ENCODE data around the gene NCKAP5L.

NCKAP5L gene

DNA sequence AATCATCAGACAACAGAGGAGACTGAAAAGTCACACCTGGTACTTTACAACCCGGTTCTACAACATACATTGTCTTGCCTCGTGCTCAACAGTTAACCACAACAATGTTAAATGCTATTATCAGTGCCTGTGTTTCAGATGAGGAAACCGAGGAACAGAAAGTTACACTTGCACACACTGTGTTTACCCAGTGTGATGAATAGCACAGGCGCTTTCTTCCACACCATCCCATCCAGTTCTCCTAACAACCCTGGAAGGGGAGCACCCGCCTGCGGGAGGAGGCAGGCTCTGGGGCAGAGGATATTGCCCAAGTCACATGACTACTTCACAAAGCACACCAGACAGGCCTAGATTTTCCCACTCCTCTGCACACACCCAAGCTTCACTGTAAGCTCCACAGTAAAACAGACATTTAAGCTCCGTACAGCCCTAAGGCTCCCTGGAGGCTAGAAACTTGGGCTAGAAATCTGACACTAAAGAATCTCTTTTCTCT is 21.8 kb downstream of the NCKAP5L start:
- Mint-ChIP-seq H3K27ac (no peak overlapping the region), H3K36me3 (ENCODE audit: low read depth) (no peaks in the 10 kb centered on the region), H3K4me1 (ENCODE audit: low read depth) (no peaks in the 10 kb centered on the region), H3K4me3 (no peak overlapping the region), H3K9me3 (no peaks in the 10 kb centered on the region), H3K27me3 (ENCODE audit: low read depth) (no peaks in the 10 kb centered on the region)

DNA sequence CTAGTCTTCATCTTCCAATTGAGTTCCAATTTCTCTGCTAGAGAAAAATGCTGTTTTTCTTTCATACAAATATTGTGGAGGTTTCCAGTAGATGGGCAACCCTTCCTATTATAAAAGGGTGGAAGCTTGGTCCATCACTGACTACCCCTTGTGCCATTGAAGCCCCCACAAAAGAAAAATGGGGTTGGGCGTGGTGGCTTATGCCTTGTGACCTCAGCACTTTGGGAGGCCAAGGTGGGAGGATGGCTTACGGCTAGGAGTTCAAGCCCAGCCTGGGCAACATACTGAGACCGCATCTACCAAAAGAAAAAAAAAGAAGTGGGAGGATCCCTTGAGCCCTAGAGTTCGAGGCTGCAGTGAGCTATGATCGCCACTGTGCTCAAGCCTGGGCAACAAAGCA is 22.8 kb downstream of the NCKAP5L start:
- H3K9me3 Mint-ChIP-seq: no peaks in the 10 kb centered on the region
- H3K27ac Mint-ChIP-seq: no peak overlapping the region
- no peaks in the 10 kb centered on the region for H3K36me3 Mint-ChIP-seq (ENCODE audit: low read depth)
- H3K4me1 Mint-ChIP-seq (ENCODE audit: low read depth): no peaks in the 10 kb centered on the region
- no peak overlapping the region for H3K4me3 Mint-ChIP-seq
- H3K27me3 Mint-ChIP-seq (ENCODE audit: low read depth): no peaks in the 10 kb centered on the region

DNA sequence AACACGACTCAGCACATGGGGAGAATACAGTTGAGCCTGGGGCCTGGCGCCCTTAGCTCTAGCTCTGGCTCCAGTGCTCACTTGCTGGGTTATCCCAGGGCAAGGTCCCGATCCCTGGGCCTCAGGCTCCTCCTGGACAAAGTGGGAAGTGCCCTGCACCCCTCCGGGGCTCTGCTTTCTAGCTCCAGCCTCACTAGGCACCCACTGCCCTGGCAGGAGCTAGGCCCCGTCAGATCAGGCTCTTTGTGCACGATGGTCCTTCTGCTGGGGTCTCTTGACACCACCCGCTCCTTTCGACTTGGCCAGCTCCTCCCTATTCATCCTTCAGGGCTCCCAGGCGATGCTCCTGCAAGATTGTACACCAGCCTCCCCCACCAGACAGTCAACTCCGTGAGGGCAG is 23.4 kb downstream of the NCKAP5L start:
- Mint-ChIP-seq H3K9me3 (no peaks in the 10 kb centered on the region), H3K36me3 (ENCODE audit: low read depth) (no peaks in the 10 kb centered on the region), H3K27ac (no peak overlapping the region)

DNA sequence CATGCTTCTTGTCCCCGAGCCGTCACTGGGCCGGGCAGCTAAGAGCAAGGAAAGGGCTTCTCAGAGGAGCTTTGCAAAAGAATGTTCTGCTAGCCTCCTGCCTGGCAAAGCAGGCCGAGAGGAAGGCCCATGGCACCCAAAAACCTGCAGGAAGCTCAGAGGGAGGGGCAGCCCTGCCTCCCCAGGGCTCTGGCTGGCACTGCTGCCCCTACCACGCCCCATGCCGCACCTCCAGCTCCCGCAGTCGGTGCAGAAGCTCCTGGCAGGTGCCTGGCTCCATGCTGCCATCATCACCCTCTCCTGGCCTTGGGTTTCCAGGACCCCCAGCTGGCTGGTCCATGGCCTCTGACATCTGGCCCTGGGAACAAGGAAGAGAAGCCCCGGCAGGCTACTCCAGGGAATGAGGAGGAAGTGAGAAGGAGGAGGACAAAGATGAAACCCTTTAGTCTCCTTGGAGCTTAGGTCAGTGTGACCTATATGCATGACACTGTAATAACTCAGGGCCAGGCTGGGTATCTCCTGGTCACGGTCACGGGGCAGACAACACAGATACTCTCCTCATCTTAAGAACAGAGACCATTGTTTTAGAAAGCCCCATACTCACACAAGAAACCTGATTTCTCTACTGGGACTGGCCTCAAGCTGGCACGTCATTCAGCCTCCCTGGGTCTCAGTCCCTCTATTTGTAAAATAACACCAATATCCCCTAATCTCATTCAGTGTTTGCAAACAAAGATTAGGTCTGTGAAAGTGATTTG is 24.3 kb downstream of the NCKAP5L start:
- Mint-ChIP-seq H3K4me1 (ENCODE audit: low read depth) (peaks cover 2% of the 10 kb centered on the region), H3K36me3 (ENCODE audit: low read depth) (no peaks in the 10 kb centered on the region), H3K9me3 (no peaks in the 10 kb centered on the region), H3K27ac (no peak overlapping the region), H3K4me3 (no peak overlapping the region), H3K27me3 (ENCODE audit: low read depth) (no peaks in the 10 kb centered on the region)

More for the DNA sequence above, 23.4 kb downstream of the NCKAP5L start:
- H3K4me1 Mint-ChIP-seq (ENCODE audit: low read depth): no peaks in the 10 kb centered on the region
- H3K27me3 Mint-ChIP-seq (ENCODE audit: low read depth): no peaks in the 10 kb centered on the region
- no peak overlapping the region for H3K4me3 Mint-ChIP-seq

DNA sequence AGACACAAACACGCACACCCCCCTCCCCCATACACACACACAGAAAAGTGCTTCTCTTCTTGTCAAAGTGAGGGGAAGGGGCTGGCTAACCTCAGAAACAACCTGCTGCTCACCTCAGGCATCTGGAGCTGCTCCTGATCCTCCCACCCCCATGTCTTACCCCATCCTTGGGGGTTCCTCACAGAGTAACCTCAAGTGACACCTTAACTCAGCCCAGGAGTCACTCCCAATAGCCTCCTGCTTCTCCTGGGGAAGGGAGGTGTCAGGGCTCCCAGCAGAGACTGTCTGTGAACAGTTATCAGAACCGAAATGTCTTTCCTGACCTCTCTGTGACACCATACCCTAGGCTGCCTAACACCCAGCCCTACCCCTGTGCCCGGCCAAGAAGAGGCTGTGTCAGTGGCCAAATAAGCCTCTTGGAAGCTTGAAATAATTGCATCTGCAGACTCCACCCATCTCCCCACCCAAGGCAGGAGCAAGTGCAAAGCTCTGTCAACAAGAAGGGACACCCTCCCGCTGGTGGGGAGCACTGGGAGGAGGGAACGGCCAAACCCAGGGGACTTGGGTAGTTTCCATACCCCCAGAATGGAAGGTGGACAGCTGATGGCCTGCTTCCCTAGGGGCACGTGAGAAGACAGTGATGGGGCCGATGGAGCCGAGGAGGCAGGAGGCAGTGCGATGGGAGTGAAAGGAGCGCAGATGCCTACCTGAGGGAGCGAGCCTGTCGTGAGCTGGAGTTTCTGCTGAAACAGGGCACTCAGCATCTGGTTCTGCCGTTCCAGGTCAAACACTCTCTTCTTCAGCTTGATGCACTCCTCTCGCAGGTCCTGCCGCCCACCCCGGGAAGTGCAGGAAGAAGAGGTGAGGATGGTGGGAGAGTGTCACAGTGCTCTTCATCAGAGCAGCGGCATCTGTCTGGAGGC is 26.8 kb downstream of the NCKAP5L start:
- peaks cover 2% of the 10 kb centered on the region for H3K4me1 Mint-ChIP-seq (ENCODE audit: low read depth)
- H3K27ac Mint-ChIP-seq: no peak overlapping the region

DNA sequence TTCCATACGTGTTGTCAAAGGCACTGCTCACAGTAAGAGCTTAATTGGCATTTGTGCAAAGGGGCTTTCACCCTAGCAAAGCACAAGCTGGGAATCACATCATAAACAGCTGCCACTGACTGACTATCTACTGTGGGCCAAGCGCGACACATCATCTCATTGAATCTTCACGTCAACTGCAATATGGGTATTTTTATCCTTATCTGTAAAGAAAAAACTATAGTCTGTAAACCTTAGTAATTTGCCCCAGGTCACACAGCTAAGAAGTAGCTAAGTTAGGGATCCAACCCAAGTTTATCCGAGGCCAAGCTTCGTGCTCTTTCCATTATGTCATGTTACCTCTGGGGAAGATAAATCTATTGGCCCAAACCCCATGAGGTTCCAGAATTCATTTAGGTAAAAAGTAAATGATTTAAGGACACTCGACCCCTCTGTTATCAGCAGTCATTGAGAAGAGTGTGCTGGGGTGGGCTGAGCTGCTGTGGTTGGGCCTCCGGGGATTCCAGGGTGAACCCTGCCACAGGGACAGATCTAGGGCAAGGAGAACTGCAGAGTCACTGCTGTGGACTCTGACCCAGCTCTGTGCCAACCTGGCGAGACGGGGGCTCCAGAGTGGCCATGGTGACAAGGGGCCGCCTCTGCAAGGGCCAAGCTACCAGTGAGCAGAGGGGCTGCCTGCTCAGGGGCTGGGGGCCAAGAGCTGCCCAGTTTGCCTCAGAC is 27.6 kb downstream of the NCKAP5L start:
- Mint-ChIP-seq H3K4me3 (no peak overlapping the region), H3K4me1 (ENCODE audit: low read depth) (peaks cover 2% of the 10 kb centered on the region), H3K9me3 (no peaks in the 10 kb centered on the region), H3K27me3 (ENCODE audit: low read depth) (no peaks in the 10 kb centered on the region), H3K27ac (no peak overlapping the region), H3K36me3 (ENCODE audit: low read depth) (no peaks in the 10 kb centered on the region)

More for the DNA sequence above, 26.8 kb downstream of the NCKAP5L start:
- no peaks in the 10 kb centered on the region for H3K27me3 Mint-ChIP-seq (ENCODE audit: low read depth)
- no peaks in the 10 kb centered on the region for H3K9me3 Mint-ChIP-seq
- no peaks in the 10 kb centered on the region for H3K36me3 Mint-ChIP-seq (ENCODE audit: low read depth)
- no peak overlapping the region for H3K4me3 Mint-ChIP-seq

DNA sequence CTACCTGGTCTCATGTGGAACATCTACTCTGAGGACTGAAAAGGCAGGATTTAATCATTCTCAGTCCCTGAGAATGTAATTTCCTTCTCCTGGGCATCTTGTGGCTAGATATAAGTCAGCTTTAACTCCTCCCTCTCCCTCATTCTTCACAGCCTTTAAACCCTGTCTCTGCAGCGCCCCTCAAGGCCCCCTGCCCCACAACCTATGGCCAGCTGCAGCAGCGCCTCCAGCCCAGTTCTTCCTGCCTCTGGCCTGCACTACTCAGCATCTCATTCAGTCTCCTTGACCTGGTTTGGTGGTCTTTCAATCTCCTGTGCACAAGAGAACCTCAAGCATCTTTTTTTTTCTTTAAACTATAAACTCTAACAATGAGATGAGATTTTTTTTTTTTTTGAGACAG is 29.3 kb downstream of the NCKAP5L start:
- Mint-ChIP-seq H3K36me3 (ENCODE audit: low read depth) (no peaks in the 10 kb centered on the region), H3K9me3 (no peaks in the 10 kb centered on the region), H3K4me3 (no peak overlapping the region), H3K27ac (no peak overlapping the region), H3K4me1 (ENCODE audit: low read depth) (peaks cover 2% of the 10 kb centered on the region), H3K27me3 (ENCODE audit: low read depth) (no peaks in the 10 kb centered on the region)

DNA sequence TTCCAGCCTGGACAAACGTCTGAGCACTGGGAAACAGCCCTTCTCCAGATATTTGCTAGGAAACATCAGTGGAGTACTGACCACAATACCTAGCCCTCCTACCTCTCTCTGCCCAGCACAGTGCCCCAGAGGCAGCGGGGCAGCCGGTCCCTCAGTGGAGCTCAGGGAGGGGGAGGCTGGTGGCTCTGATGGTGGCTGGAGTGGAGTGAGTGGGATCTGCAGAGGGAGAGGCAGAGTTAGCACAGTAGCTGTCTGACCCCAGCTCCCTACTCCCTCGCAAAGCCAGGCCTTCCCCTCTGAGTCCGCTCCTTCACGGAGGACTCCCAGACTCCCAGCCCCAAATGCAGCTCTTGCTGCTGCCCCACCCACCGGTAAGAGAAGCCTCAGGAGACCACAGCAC is 30.0 kb downstream of the NCKAP5L start:
- Mint-ChIP-seq H3K36me3 (ENCODE audit: low read depth) (no peaks in the 10 kb centered on the region), H3K27me3 (ENCODE audit: low read depth) (no peaks in the 10 kb centered on the region), H3K9me3 (no peaks in the 10 kb centered on the region), H3K4me1 (ENCODE audit: low read depth) (peaks cover 2% of the 10 kb centered on the region), H3K4me3 (no peak overlapping the region), H3K27ac (no peak overlapping the region)

DNA sequence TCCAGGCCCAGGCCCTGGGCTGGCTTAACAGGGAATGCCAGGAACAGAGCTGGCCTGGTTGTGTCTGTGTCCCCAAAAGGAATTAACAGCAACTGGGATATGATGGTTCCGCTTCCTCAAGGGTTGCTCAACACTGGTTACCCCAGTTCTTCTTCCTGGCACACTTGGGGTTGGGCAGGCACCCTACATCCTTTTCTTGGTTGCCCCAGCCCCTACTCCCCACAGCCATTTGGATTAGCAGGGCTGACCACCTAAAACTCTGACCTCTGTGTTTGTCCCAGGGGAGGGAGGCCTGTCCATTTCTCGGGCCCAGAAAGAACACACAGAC is 30.8 kb downstream of the NCKAP5L start:
- Mint-ChIP-seq H3K9me3 (no peaks in the 10 kb centered on the region), H3K36me3 (ENCODE audit: low read depth) (no peaks in the 10 kb centered on the region), H3K4me1 (ENCODE audit: low read depth) (peaks cover 2% of the 10 kb centered on the region), H3K4me3 (no peak overlapping the region), H3K27ac (no peak overlapping the region), H3K27me3 (ENCODE audit: low read depth) (no peaks in the 10 kb centered on the region)

DNA sequence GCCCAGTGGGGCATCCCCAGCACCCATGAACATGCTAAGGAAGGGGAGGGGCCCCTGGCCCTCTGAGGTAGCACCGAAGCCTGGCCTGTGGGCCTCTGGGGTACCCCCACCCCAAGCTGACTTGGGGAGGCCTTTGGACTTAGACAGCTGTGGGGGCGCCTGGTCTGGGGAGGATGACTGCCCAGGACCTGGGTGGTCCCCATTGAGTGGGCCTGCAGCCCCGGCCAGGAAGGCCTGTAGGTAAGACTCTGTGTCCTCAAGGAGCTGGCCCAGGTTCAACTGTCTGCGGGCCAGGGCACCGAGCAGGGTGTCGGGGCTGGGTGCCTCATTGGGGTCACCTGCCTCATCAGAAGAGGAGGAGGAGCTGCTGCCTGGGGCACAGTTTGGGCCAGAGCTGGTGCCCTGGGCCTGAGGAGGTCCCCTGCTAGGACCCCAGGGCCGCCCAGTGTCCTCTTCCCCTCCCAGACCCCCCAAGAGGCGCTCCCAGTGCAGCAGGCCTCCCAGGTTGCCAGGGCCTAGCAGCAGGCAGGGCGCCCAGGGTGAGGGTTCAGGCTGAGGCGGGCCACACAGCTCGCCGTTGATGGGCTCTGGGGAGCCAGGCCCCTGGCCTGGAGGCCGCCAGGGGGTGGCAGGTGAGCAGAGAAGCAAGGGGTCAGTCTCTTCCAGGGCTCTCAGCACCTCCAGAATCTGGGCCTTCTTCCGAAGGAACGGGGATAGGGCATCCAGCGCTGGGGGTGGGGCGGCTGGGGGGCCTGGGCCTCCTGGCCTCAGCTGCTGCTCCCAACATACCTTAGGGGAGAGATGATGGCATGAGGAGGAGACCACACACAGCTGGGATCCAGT is 31.4 kb downstream of the NCKAP5L start:
- no peaks in the 10 kb centered on the region for H3K9me3 Mint-ChIP-seq
- H3K27ac Mint-ChIP-seq: no peak overlapping the region
- H3K36me3 Mint-ChIP-seq (ENCODE audit: low read depth): no peaks in the 10 kb centered on the region
- no peaks in the 10 kb centered on the region for H3K27me3 Mint-ChIP-seq (ENCODE audit: low read depth)
- H3K4me1 Mint-ChIP-seq (ENCODE audit: low read depth): peaks cover 2% of the 10 kb centered on the region
- H3K4me3 Mint-ChIP-seq: no peak overlapping the region

DNA sequence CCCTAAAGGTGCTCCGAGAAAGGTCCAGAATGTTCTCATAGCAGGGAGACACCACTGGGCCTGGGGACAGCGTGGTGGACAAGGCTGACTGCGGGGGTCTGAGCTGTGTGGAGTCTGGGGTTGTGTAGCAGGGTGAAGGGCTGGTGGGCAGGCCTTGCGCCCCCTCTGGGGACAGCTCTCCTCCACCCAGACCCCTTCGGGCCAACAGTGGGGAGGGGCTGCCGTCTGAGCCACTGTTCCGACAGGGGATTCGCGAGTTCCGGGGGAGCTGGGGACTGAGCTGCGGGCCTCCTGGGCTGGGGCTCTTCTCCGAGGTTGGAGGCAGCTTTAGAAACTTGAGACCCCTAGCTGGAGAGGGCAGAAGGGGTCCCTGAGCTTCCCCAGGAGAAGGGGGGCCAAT is 32.1 kb downstream of the NCKAP5L start:
- Mint-ChIP-seq H3K27ac (no peak overlapping the region), H3K36me3 (ENCODE audit: low read depth) (no peaks in the 10 kb centered on the region), H3K27me3 (ENCODE audit: low read depth) (no peaks in the 10 kb centered on the region), H3K4me1 (ENCODE audit: low read depth) (peaks cover 2% of the 10 kb centered on the region), H3K9me3 (no peaks in the 10 kb centered on the region), H3K4me3 (no peak overlapping the region)

DNA sequence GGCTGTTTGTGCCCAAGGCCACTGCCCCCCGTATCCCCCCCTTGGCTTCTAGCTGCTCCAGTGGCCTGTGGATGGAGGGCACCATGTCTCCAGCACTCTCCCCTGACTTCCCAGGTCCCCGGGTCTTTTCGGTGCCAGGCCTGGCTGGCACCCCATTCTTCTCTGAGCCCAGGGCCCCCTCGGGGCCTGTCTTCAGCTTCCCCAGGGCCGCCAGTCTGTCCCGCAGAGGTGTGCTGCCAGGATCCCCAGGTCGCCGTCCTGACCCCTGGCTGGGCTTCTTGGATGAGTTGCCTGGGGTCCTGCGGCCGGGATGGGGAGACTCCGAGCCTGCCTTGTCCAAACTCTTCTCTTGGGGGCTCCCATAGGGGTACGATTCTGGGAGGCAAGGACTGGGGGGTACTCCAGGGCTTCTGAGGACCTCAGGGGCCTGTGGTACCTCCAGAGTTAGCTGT is 32.5 kb downstream of the NCKAP5L start:
- H3K27me3 Mint-ChIP-seq (ENCODE audit: low read depth): no peaks in the 10 kb centered on the region
- H3K4me1 Mint-ChIP-seq (ENCODE audit: low read depth): peaks cover 2% of the 10 kb centered on the region
- H3K9me3 Mint-ChIP-seq: no peaks in the 10 kb centered on the region
- H3K4me3 Mint-ChIP-seq: no peak overlapping the region
- no peaks in the 10 kb centered on the region for H3K36me3 Mint-ChIP-seq (ENCODE audit: low read depth)
- H3K27ac Mint-ChIP-seq: no peak overlapping the region

DNA sequence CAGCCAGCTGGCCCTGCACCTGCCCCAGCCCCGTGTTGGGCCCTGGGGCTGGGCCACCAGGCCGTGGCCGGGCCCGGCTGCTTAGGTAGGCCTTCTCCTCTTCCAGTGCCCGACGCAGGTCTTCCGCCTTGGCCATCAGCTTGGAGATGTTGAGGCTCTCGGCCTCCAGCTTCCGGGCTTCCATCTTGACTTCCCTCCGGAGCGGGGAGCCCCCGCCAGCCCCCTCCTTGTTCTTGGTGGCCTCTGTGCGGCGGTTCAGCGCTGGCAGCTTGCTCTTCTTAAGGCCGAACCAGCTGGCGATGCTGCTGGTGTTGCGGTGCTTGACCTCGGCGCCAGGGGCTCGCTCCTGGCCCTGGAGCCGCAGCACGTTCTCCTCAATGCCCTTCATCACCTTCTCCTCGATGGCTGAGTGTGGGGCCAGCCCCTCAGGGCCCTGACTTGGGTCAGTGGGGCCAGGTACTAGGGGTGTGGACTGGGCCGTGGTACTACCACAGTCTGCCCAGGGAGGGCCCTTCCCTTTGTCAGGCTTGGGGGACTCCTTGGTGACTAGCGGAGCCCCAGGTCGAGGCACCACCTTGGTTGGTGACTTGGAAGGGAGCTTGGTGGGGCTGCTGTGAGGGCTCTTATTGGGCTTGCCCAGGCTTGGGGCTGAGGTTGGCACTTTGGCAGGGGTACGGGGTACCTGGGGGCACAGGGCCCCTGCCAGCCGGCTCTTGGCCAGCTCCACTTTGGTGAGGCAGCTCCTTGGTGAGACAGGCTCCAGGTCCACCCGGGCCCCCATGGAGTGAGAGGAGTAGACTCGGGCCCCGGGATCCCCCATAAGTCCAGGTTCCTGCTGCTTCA is 33.2 kb downstream of the NCKAP5L start:
- Mint-ChIP-seq H3K36me3 (ENCODE audit: low read depth) (no peaks in the 10 kb centered on the region), H3K4me3 (no peak overlapping the region), H3K9me3 (no peaks in the 10 kb centered on the region), H3K27ac (no peak overlapping the region), H3K4me1 (ENCODE audit: low read depth) (peaks cover 2% of the 10 kb centered on the region), H3K27me3 (ENCODE audit: low read depth) (no peaks in the 10 kb centered on the region)

Data from T-helper 1 cell treated with Interleukin-12 subunit alpha and Interleukin-12 subunit beta and Interleukin-4 antibody, amounts not matched to agents 30 μg/mL and 1 μg/mL, for 36 hours (primary cell).